ENCODE results near the gene SMURF2. TPM values are rescaled to one million over a fixed set of nuclear protein-coding genes. Genes with fewer than 3 reads are reported as not detected.

SMURF2 gene
- total and polyA plus RNA-seq, 10 of the 15 experiments (the other 5 are each of a cell fraction or from before 2014, with no cell fraction given), result 2.8 to 13.4 (median 7.5) TPM

DNA sequence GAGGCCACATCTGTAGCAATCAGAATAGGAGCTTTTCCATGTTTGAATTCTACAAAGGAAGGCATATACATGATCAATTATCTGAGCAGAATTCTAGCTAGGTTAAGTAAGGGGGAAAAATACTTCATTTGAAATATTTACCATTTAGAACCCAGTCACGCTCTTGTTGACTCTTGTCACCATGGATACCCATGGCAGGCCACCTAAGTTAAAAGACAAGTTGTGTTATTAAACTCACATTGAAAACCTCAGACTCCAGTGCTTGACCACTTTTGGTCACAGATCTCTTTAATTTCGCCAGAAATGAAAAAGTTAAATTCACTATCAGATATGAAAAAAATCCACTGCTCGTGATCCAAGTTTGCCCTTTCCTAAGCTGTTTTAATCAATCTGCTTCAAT is 160.1 kb downstream of the SMURF2 start:
- Histone ChIP-seq H3K4me1 (ENCODE audit: control insufficient read depth, insufficient read depth, low read length) (peaks cover 15% of the 10 kb centered on the region; the same call in 1 of the 2 replicates), H3K27me3 (replicated peaks in 1 of 2; ENCODE audit: control insufficient read depth in 2 of 2, insufficient read depth in 2 of 2, low read length in 1 of 2) (no peaks in the 10 kb centered on the region), H3K79me2 (ENCODE audit: control insufficient read depth, insufficient read depth, low read length) (peaks cover 64% of the 10 kb centered on the region), H3K9me3 (replicated peaks; ENCODE audit: control insufficient read depth, insufficient read depth, low read length) (no peaks in the 10 kb centered on the region), H3K36me3 (ENCODE audit: control insufficient read depth in 2 of 2, insufficient read depth in 2 of 2, low read length in 1 of 2) (peaks cover 14 to 45% of the 10 kb centered on the region in 2 experiments), H3K9ac (ENCODE audit: control insufficient read depth, insufficient read depth, low read length) (no peak overlapping the region), H3K4me3 (no peak overlapping the region), H4K20me1 (ENCODE audit: control insufficient read depth, insufficient read depth) (peaks cover 10% of the 10 kb centered on the region), H2AFZ (ENCODE audit: control insufficient read depth, low read depth, low read length) (no peak overlapping the region), H3K27ac (ENCODE audit: control insufficient read depth, insufficient read depth) (no peak overlapping the region), H3K4me2 (ENCODE audit: control insufficient read depth, insufficient read depth) (peak overlapping the region; percentile 74; the same call in 1 of the 2 replicates)
- SMC1A ChIA-PET (ENCODE audit: uncharacterized antibody, unreplicated experiment), result interaction anchor here (0.9 to 1.2 kb wide), 3 partner anchors 13 to 147 kb away, joined by 3 to 5 read pairs (median 5); no protein-coding TSS in a partner anchor
- BruUV-seq (replicated peaks), result no TSS peak
- CTCF ChIA-PET, result interaction anchor here (1.8 to 17.7 kb wide), 3 partner anchors 8 to 147 kb away, joined by 8 to 350 read pairs (median 89); partner anchors contain the start of gene POLG2
- in situ Hi-C loops (cut with MboI), result loop anchor here (10.0 kb wide), 2 partner anchors 143 to 657 kb away; partner anchors contain the start of gene SMARCD2
- no peak for ATAC-seq
- FAIRE-seq, result no peak
- no peak for DNase-seq (ENCODE audit: low read depth, low spot score)
- intact Hi-C loops (cut with micrococcal nuclease; ENCODE audit: unreplicated experiment), result no loop called here
- POLR2A ChIA-PET, result interaction anchor here (0.6 kb wide), 1 partner anchor 10 kb away, joined by 3 read pairs; no protein-coding TSS in a partner anchor
- RAD21 ChIA-PET (ENCODE audit: unreplicated experiment), result interaction anchor here (1.1 kb wide), 1 partner anchor 82 kb away, joined by 3 read pairs; no protein-coding TSS in a partner anchor
- TF ChIP-seq POLR2AphosphoS5 (IDR thresholded peaks at IDR 0.05; ENCODE audit: low read length) (peak; percentile 18; the same call in 1 of the 2 replicates), BCLAF1 (IDR thresholded peaks at IDR 0.05) (0 out of 2 replicates have a peak, but pooled peaks have one; percentile 13)
- TF ChIP-seq, protein P1, sequence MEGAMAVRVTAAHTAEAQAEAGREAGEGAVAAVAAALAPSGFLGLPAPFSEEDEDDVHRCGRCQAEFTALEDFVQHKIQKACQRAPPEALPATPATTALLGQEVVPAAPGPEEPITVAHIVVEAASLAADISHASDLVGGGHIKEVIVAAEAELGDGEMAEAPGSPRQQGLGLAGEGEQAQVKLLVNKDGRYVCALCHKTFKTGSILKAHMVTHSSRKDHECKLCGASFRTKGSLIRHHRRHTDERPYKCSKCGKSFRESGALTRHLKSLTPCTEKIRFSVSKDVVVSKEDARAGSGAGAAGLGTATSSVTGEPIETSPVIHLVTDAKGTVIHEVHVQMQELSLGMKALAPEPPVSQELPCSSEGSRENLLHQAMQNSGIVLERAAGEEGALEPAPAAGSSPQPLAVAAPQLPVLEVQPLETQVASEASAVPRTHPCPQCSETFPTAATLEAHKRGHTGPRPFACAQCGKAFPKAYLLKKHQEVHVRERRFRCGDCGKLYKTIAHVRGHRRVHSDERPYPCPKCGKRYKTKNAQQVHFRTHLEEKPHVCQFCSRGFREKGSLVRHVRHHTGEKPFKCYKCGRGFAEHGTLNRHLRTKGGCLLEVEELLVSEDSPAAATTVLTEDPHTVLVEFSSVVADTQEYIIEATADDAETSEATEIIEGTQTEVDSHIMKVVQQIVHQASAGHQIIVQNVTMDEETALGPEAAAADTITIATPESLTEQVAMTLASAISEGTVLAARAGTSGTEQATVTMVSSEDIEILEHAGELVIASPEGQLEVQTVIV (IDR thresholded peaks at IDR 0.05; ENCODE audit: borderline replicate concordance, partially characterized antibody), result no peak
- 100% methylated on average over 3 of the region's 3 CpGs for WGBS (ENCODE audit: insufficient coverage, insufficient replicate concordance, low lambda C conversion rate, missing lambda C conversion rate)
